Gastrocnemius medialis (tissue), 4 donors: ENCODE measurements around the gene CENPN.

Source experiments
- POLR2A ChIP-seq, 2 donors: fragments of 450-650 bp; IDR thresholded peaks; one replicate each; pipeline ENCODE4 v1.6.1; 2017; ENCODE audit warnings: antibody characterized with exemption in 2 of 2, mild to moderate bottlenecking in 2 of 2, moderate library complexity in 2 of 2
- TF ChIP-seq, protein P1 (sequence below), 5 experiments: fragments of 450-650 bp in 3 of 5; fragments of 200-600 bp in 2 of 5; sonication (generic) in 2 of 5; IDR thresholded peaks in 4 of 5; conservative IDR thresholded peaks in 1 of 5; 1 replicate in 4 of 5; 2 replicates in 1 of 5; pipeline ENCODE4 v1.5.1; 2016 to 2019; ENCODE audit warnings: antibody characterized with exemption in 5 of 5, mild to moderate bottlenecking in 3 of 5, moderate library complexity in 3 of 5

DNA sequence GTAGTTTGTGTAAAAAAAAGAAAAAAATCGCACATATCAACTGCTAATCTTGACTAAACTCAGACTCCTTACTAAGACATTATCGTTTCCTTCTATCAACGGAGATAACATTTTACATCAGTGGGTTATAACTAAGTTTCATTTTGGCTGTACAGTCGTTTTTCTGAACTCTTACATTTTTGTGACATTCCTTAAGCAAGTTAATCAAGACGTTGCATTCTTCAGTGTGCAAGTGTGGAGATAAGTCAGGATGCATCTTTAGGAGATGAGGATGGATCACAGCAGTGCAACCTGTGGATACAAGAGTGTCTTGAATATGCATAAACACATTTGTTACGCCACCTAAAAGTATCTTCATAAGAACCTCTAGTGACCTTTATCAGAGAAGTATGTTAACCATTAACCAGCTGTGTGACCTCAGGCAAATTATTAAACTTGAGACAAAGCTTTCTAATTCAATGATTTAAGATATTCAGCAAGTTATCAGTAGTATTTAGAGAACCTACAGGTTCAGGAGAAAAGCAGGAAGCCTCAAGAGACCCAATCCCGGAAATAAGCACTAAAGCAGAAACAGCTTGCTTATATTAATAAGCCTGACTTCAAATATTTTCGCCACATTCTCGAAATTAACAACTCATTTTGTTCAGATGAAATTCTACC, 9.7 kb upstream of the CENPN start:
- TF ChIP-seq, protein P1, sequence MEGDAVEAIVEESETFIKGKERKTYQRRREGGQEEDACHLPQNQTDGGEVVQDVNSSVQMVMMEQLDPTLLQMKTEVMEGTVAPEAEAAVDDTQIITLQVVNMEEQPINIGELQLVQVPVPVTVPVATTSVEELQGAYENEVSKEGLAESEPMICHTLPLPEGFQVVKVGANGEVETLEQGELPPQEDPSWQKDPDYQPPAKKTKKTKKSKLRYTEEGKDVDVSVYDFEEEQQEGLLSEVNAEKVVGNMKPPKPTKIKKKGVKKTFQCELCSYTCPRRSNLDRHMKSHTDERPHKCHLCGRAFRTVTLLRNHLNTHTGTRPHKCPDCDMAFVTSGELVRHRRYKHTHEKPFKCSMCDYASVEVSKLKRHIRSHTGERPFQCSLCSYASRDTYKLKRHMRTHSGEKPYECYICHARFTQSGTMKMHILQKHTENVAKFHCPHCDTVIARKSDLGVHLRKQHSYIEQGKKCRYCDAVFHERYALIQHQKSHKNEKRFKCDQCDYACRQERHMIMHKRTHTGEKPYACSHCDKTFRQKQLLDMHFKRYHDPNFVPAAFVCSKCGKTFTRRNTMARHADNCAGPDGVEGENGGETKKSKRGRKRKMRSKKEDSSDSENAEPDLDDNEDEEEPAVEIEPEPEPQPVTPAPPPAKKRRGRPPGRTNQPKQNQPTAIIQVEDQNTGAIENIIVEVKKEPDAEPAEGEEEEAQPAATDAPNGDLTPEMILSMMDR (IDR thresholded peaks at IDR 0.05 in 4 of 5, conservative IDR thresholded peaks at IDR 0.05 in 1 of 5) = no peak
- no peak for TF ChIP-seq POLR2A (IDR thresholded peaks at IDR 0.05)
